ENCODE results near the gene STXBP5. TPM values are rescaled to one million over a fixed set of nuclear protein-coding genes. Genes with fewer than 3 reads are reported as not detected.

STXBP5 gene
- total RNA-seq, 1 experiment from 2014 or later = 11.6 TPM

- H4K20me1 ChIP-seq (ENCODE audit: control insufficient read depth, insufficient read depth, insufficient read length) = no peaks in the 10 kb centered on the region
- no peak overlapping the region for H4K5ac ChIP-seq (ENCODE audit: insufficient read length, low read depth, low read length)
- no peak for DNase-seq
- no peaks in the 10 kb centered on the region for H3K4me1 Mint-ChIP-seq
- H4K8ac ChIP-seq (replicated peaks; ENCODE audit: insufficient read length, low read depth, low read length) = no peak overlapping the region
- no peak overlapping the region for H4K91ac ChIP-seq (ENCODE audit: insufficient read length, low read depth, low read length)
- no peak overlapping the region for H3T11ph ChIP-seq (ENCODE audit: low read length)
- H3K27ac Mint-ChIP-seq = no peak overlapping the region
- no peaks in the 10 kb centered on the region for H3K79me1 ChIP-seq (ENCODE audit: insufficient read depth, low read depth, low read length, poor library complexity, severe bottlenecking)
- H2BK5ac ChIP-seq (ENCODE audit: insufficient read length, low read length) = no peak overlapping the region
- H3K23ac ChIP-seq (ENCODE audit: insufficient read length, low read depth, low read length) = no peak overlapping the region
- no peak for TF ChIP-seq CTCF (conservative IDR thresholded peaks at IDR 0.05)
- no peak overlapping the region for H2BK20ac ChIP-seq (ENCODE audit: low read depth, low read length, poor library complexity, severe bottlenecking)
- H3K9ac ChIP-seq (ENCODE audit: extremely low read depth, insufficient read length, low read length) = no peak overlapping the region
- no peak overlapping the region for H2BK120ac ChIP-seq (ENCODE audit: low read depth, low read length, poor library complexity, severe bottlenecking)
- H3K27me3 ChIP-seq (ENCODE audit: insufficient read depth, low read length) = no peaks in the 10 kb centered on the region
- H3K36me3 Mint-ChIP-seq (ENCODE audit: insufficient read depth in 1 of 3, low read depth in 3 of 3) = peaks cover 2 to 12% (median 9%) of the 10 kb centered on the region in 3 experiments; a peak in 4 of 7 replicates
- H3K27me3 Mint-ChIP-seq (ENCODE audit: low read depth) = no peaks in the 10 kb centered on the region
- H3K9me3 ChIP-seq (ENCODE audit: control insufficient read depth, low read depth, low read length) = no peaks in the 10 kb centered on the region
- no peak overlapping the region for H3K4me2 ChIP-seq (ENCODE audit: insufficient read depth, insufficient read length, low read length)
- H3K18ac ChIP-seq (ENCODE audit: insufficient read length, low read depth, low read length) = no peak overlapping the region
- WGBS (ENCODE audit: extremely low coverage, insufficient read length, low lambda C conversion rate) = no CpG with 5 or more reads among the region's 3 CpGs
- no peak overlapping the region for H2BK15ac ChIP-seq (ENCODE audit: low read depth, low read length)
- H2AK5ac ChIP-seq (ENCODE audit: insufficient read length, low read length) = no peak overlapping the region
- no peak overlapping the region for H2AFZ ChIP-seq (ENCODE audit: low read length)
- H3K79me2 ChIP-seq (ENCODE audit: insufficient read depth, low read length) = no peaks in the 10 kb centered on the region
- no peak overlapping the region for H3K14ac ChIP-seq (ENCODE audit: insufficient read depth, low read length)
- H3K23me2 ChIP-seq (ENCODE audit: insufficient read length, low read depth, low read length, poor library complexity, severe bottlenecking) = no peaks in the 10 kb centered on the region
- H3K4me1 ChIP-seq (ENCODE audit: insufficient read depth, low read length) = no peaks in the 10 kb centered on the region
- no peak overlapping the region for H3K27ac ChIP-seq (ENCODE audit: insufficient read length, low read depth, low read length)
- H3K4me3 Mint-ChIP-seq = no peak overlapping the region
- no peak overlapping the region for H3K56ac ChIP-seq (ENCODE audit: insufficient read length, low read depth, low read length)
- no peaks in the 10 kb centered on the region for H3K9me3 Mint-ChIP-seq
- no peak overlapping the region for H3K4ac ChIP-seq (ENCODE audit: low read depth, low read length)
- no peak overlapping the region for H2BK12ac ChIP-seq (ENCODE audit: insufficient read length, low read depth, low read length)
Observed at GRCh38 chr6:147266821-147267220, 62.6 kb downstream of the STXBP5 start.

Measured in H9 (cell line).